ENCODE results near the gene RAB11FIP3.
"Not testable (repeated sequence)": the region's sequence is repeated elsewhere in the genome, so short reads cannot be mapped to it uniquely, and the experiment has no call there.

The RAB11FIP3 gene

DNA sequence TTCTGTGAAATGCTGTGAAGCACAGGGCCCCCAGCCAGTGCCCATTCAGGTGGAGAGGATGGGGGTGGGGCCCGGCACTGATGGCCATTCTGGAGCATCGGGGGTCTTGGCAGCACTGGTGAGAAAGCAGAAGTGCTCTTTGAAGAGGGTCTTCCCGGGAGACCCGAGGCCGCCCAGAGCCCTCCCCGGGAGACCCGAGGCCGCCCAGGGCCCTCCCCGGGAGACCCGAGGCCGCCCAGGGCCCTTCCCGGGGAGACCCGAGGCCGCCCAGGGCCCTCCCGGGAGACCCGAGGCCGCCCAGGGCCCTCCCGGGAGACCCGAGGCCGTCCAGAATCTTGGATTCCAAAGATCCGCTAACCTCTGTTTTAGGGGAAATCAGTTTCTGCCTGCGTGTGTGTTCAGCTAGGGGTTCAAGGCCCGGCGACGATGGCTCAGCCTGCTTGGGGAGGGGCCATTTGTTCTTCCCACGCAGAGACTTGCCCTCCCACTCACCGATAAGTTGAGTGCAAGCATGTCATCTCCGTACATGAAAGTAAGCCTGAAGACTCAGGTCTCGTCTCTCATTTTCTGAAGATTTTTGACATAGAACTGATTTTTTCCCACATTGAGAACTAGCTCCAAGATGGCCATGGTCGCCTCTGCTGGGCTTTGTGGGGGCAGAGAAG is 66.9 kb downstream of the RAB11FIP3 start:
- Histone ChIP-seq H3K4me1 (ENCODE audit: insufficient read depth, low read length) (peaks cover 6% of the 10 kb centered on the region; the same call in 1 of the 2 replicates), H3K27ac (ENCODE audit: low read length) (no peak overlapping the region), H3K27me3 (ENCODE audit: insufficient read depth, low read length) (no peaks in the 10 kb centered on the region), H3K9ac (ENCODE audit: low read depth, low read length) (no peak overlapping the region), H3K4me3 (ENCODE audit: low read length) (no peak overlapping the region), H3K9me3 (ENCODE audit: insufficient read depth, low read depth, low read length) (no peaks in the 10 kb centered on the region), H3K36me3 (ENCODE audit: insufficient read depth, low read depth, low read length) (0 out of 2 replicates have a peak, but pooled peaks cover 5% of the 10 kb centered on the region)

GRCh38 chr16:494676-495075 is 69.2 kb downstream of the RAB11FIP3 start:
- not testable (repeated sequence) for H3K4me3 ChIP-seq (ENCODE audit: low read length); H3K36me3 ChIP-seq (ENCODE audit: insufficient read depth, low read depth, low read length); H3K9me3 ChIP-seq (ENCODE audit: insufficient read depth, low read depth, low read length); H3K27ac ChIP-seq (ENCODE audit: low read length); H3K4me1 ChIP-seq (ENCODE audit: insufficient read depth, low read length); H3K27me3 ChIP-seq (ENCODE audit: insufficient read depth, low read length); H3K9ac ChIP-seq (ENCODE audit: low read depth, low read length)

GRCh38 chr16:495127-495748 is 69.8 kb downstream of the RAB11FIP3 start:
- H3K4me1 ChIP-seq (ENCODE audit: insufficient read depth, low read length): peaks cover 6% of the 10 kb centered on the region; the same call in 1 of the 2 replicates
- no peaks in the 10 kb centered on the region for H3K27me3 ChIP-seq (ENCODE audit: insufficient read depth, low read length)
- H3K4me3 ChIP-seq (ENCODE audit: low read length): no peak overlapping the region
- no peak overlapping the region for H3K27ac ChIP-seq (ENCODE audit: low read length)
- H3K36me3 ChIP-seq (ENCODE audit: insufficient read depth, low read depth, low read length): no peaks in the 10 kb centered on the region; the same call in 1 of the 2 replicates
- H3K9me3 ChIP-seq (ENCODE audit: insufficient read depth, low read depth, low read length): no peaks in the 10 kb centered on the region
- H3K9ac ChIP-seq (ENCODE audit: low read depth, low read length): no peak overlapping the region

DNA sequence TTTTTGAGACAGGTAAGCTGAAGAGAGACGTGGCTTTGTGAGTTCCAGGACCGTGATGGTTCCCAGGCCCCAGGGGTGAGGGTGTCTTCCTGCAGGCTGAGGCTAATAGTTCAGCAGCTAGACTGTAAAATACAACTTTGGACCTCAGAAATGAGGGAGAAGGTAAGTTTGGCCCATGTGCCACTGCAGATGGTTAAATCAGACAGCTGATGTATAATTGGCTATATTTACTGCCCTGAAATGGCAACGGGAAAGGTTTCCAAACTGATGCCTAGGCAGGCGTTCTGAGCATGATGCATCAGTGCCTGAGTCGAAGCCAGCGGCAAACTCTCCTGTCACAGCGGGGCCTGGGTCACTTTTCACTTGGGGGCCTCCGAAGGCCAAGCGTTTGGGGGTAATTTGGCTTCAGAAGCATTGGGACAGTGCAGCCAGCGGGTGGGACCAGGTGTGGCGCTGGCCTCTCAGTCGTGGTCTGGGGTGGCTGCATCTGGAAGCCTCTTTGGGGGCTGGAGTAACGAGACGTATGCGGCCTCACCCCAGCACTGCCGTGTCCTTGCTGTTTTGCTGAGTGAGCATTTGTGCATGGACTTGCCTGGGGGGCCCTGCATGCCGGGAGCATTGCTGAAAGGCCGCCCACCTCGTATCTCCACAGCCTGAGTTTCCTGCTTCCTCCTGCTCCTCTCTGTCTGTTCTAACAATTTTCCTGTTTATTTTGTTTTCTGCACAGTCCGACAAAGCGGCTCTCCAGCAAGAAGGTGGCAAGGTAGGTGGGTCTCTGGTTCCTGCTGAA is 70.8 kb downstream of the RAB11FIP3 start:
- Histone ChIP-seq H3K27me3 (ENCODE audit: insufficient read depth, low read length) (no peaks in the 10 kb centered on the region), H3K36me3 (ENCODE audit: insufficient read depth, low read depth, low read length) (no peaks in the 10 kb centered on the region; the same call in 1 of the 2 replicates), H3K9me3 (ENCODE audit: insufficient read depth, low read depth, low read length) (no peaks in the 10 kb centered on the region), H3K9ac (ENCODE audit: low read depth, low read length) (no peak overlapping the region), H3K4me1 (ENCODE audit: insufficient read depth, low read length) (peaks cover 2% of the 10 kb centered on the region; the same call in 1 of the 2 replicates), H3K4me3 (ENCODE audit: low read length) (no peak overlapping the region), H3K27ac (ENCODE audit: low read length) (no peak overlapping the region)

DNA sequence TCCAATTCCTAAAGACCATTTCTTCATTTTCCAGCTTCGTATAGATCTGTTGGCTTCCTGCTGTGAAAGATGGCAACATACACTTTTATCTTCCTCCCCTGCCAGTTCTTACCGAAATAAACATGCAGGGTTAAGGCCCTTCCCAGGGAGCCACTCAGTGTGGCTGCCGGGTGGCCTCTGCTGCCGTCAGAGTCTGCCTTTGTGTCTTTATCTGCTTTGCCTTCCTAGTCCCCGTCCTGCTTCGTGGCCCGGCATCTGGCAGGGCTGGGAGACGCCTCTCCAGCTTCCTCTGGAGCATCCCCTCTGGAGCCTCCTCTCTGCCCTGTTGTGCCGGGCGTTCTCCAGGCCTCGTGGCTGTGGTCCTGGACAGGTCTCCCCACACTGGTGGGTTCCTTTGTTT is 71.8 kb downstream of the RAB11FIP3 start:
- no peak overlapping the region for H3K27ac ChIP-seq (ENCODE audit: low read length)
- no peak overlapping the region for H3K4me3 ChIP-seq (ENCODE audit: low read length)
- H3K9ac ChIP-seq (ENCODE audit: low read depth, low read length): no peak overlapping the region
- H3K27me3 ChIP-seq (ENCODE audit: insufficient read depth, low read length): no peaks in the 10 kb centered on the region
- no peaks in the 10 kb centered on the region; the same call in 1 of the 2 replicates for H3K36me3 ChIP-seq (ENCODE audit: insufficient read depth, low read depth, low read length)
- no peaks in the 10 kb centered on the region for H3K4me1 ChIP-seq (ENCODE audit: insufficient read depth, low read length)
- H3K9me3 ChIP-seq (ENCODE audit: insufficient read depth, low read depth, low read length): no peaks in the 10 kb centered on the region

DNA sequence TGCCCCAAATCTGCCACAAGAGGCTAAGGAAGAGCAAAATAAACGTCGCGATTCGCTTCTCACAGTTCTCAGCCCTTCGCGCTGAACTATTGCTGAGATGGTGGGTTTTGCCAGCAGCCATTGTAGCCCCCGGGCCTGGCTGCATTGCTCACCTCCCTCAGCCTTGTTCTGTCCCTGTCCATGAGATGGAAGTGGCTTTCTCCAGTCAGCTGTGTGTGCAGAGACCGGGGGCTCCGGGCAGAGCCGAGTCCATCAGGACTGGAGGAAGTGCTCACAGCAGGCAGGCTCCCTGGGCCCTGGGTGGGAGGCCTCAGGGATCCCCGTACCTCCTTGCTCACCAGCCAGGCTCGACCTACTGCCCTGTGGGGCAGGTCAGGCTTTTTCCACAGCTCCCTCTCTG is 74.5 kb downstream of the RAB11FIP3 start:
- Histone ChIP-seq H3K27ac (ENCODE audit: low read length) (no peak overlapping the region), H3K27me3 (ENCODE audit: insufficient read depth, low read length) (no peaks in the 10 kb centered on the region), H3K4me1 (ENCODE audit: insufficient read depth, low read length) (no peaks in the 10 kb centered on the region), H3K36me3 (ENCODE audit: insufficient read depth, low read depth, low read length) (no peaks in the 10 kb centered on the region; the same call in 1 of the 2 replicates), H3K9ac (ENCODE audit: low read depth, low read length) (no peak overlapping the region), H3K9me3 (ENCODE audit: insufficient read depth, low read depth, low read length) (no peaks in the 10 kb centered on the region), H3K4me3 (ENCODE audit: low read length) (no peak overlapping the region)

GRCh38 chr16:500709-501108 is 75.3 kb downstream of the RAB11FIP3 start:
- Histone ChIP-seq H3K9ac (ENCODE audit: low read depth, low read length) (no peak overlapping the region), H3K4me1 (ENCODE audit: insufficient read depth, low read length) (no peaks in the 10 kb centered on the region), H3K4me3 (ENCODE audit: low read length) (no peak overlapping the region), H3K36me3 (ENCODE audit: insufficient read depth, low read depth, low read length) (no peaks in the 10 kb centered on the region; the same call in 1 of the 2 replicates), H3K27me3 (ENCODE audit: insufficient read depth, low read length) (no peaks in the 10 kb centered on the region), H3K27ac (ENCODE audit: low read length) (no peak overlapping the region), H3K9me3 (ENCODE audit: insufficient read depth, low read depth, low read length) (no peaks in the 10 kb centered on the region)

- Histone ChIP-seq H3K4me3 (ENCODE audit: low read length) (no peak overlapping the region), H3K9ac (ENCODE audit: low read depth, low read length) (no peak overlapping the region), H3K9me3 (ENCODE audit: insufficient read depth, low read depth, low read length) (no peaks in the 10 kb centered on the region), H3K4me1 (ENCODE audit: insufficient read depth, low read length) (no peaks in the 10 kb centered on the region), H3K27me3 (ENCODE audit: insufficient read depth, low read length) (no peaks in the 10 kb centered on the region), H3K27ac (ENCODE audit: low read length) (no peak overlapping the region), H3K36me3 (ENCODE audit: insufficient read depth, low read depth, low read length) (no peaks in the 10 kb centered on the region; the same call in 1 of the 2 replicates)
Observed at GRCh38 chr16:502179-502943, 76.9 kb downstream of the RAB11FIP3 start.

DNA sequence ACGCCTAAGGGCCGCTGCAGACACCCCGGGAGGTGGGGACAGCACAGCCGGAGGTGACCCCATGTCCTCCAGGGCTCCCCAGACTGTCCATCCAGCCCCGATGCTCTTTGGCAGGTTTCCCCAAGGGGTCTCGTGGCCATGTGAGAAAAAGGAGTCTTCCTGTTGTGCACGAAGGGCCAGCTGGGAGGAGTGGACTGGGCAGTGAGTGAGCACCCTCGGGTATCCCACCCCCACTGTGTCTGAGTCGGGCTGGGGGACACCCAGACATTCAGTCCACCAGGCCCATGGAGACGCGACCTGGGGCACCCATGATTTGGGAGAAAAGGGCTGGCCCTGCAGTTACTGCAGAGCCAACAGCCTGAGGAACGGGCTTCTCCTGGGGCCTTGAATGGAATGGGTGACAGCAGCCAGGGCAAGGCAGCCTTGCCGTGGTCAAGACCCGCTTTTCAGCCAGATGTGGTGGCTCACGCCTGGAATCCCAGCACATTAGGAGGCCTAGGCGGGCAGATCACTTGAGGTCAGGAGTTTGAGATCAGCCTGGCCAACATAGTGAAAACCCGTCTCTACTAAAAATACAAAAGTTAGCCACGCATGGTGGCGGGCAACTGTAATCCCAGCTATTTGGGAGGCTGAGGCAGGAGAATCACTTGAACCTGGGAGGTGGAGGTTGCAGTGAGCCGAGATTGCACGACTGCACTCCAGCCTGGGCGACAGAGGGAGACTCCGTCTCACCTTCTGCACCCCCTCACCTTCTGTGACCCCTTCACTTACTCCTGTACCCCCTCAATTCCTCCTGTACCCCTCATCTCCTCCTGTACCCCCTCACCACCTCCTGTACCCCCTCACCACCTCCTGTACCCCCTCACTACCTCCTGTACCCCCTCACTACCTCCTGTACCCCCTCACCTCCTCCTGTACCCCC is 78.0 kb downstream of the RAB11FIP3 start:
- H3K4me3 ChIP-seq (ENCODE audit: low read length): no peak overlapping the region
- no peak overlapping the region for H3K27ac ChIP-seq (ENCODE audit: low read length)
- H3K4me1 ChIP-seq (ENCODE audit: insufficient read depth, low read length): no peaks in the 10 kb centered on the region

DNA sequence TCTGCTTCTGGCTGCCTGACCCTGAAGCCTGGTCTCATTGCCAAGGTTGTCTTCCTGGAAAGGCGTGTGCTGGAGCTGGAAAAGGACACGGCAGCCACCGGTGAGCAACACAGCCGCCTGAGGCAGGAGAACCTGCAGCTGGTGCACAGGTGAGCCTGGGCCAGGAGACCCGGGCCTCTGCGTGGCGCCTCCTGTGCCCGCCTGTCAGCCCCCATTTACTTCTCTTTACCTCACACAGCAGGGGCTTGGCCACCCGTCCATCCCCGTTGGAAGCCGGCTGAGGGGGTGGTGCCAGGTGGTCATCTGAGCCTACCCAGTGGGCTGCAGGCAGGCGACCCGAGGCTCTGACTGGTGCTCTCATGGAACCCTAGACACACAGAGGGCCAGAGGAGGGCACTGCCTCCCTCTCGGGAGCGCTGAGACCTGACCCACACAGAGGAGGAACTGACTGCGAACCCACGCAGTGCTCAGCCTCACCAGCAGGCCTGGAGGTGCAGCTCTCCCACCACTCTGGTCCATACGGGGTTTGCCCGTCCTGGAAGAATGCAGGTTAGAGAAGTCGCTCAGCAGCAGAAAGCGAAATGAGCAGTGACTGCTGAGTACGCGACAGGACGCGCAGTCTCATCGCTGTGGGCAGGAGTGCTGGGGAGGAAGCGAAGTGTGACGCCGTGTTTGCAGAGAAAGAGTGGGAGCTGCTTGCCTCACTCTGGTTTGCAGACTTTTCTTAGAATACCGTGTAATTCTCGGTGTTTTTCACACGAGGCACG is 80.2 kb downstream of the RAB11FIP3 start:
- no peak overlapping the region for H3K4me3 ChIP-seq (ENCODE audit: low read length)
- no peak overlapping the region for H3K27ac ChIP-seq (ENCODE audit: low read length)
- H3K4me1 ChIP-seq (ENCODE audit: insufficient read depth, low read length): no peaks in the 10 kb centered on the region
- H3K36me3 ChIP-seq (ENCODE audit: insufficient read depth, low read depth, low read length): no peaks in the 10 kb centered on the region
- H3K27me3 ChIP-seq (ENCODE audit: insufficient read depth, low read length): no peaks in the 10 kb centered on the region
- no peaks in the 10 kb centered on the region for H3K9me3 ChIP-seq (ENCODE audit: insufficient read depth, low read depth, low read length)
- H3K9ac ChIP-seq (ENCODE audit: low read depth, low read length): no peak overlapping the region

More for the DNA sequence above, 78.0 kb downstream of the RAB11FIP3 start:
- no peak overlapping the region for H3K9ac ChIP-seq (ENCODE audit: low read depth, low read length)
- H3K36me3 ChIP-seq (ENCODE audit: insufficient read depth, low read depth, low read length): no peaks in the 10 kb centered on the region; the same call in 1 of the 2 replicates
- H3K9me3 ChIP-seq (ENCODE audit: insufficient read depth, low read depth, low read length): no peaks in the 10 kb centered on the region
- H3K27me3 ChIP-seq (ENCODE audit: insufficient read depth, low read length): no peaks in the 10 kb centered on the region
